HEK293 (cell line): ENCODE results near the gene RFTN1.
A peak's percentile ranks its signal among the peaks of the same experiment; 100 is the strongest.

Experiments used
- CTCF ChIA-PET: fragments of 350-600 bp; formaldehyde crosslinking; extraction: SDS; loops from one replicate; lab custom pipeline; 2021; ENCODE audit warnings: antibody characterized with exemption; lab: Yijun Ruan, JAX
- POLR2A ChIA-PET: fragments of 300-600 bp; formaldehyde crosslinking; extraction: SDS; loops from one replicate; lab custom pipeline; 2020; ENCODE audit warnings: antibody characterized with exemption, inconsistent platforms; lab: Yijun Ruan, JAX
- H3K27ac ChIP-seq: fragments of 200-500 bp; sonication (Bioruptor generic); 2 replicates; pipeline ENCODE4 v1.5.1; 2014; ENCODE audit warnings: low read depth, low read length, control low read depth, inconsistent platforms; ENCODE audit errors: extremely low read depth
- H3K36me3 ChIP-seq, 2 experiments: fragments of 200-500 bp in 1 of 2; sonication (Bioruptor generic) in 1 of 2; 1 replicate in 1 of 2; 2 replicates in 1 of 2; pipeline ENCODE4 v1.5.1; 2014 to 2017; ENCODE audit warnings: inconsistent platforms in 2 of 2, low read length in 2 of 2; ENCODE audit not compliant: control insufficient read depth in 2 of 2, insufficient read depth in 1 of 2
- H3K4me1 ChIP-seq: fragments of 200-500 bp; sonication (Bioruptor generic); 2 replicates; pipeline ENCODE4 v1.5.1; 2014; ENCODE audit warnings: mild to moderate bottlenecking, low read length, inconsistent platforms; ENCODE audit not compliant: control insufficient read depth, insufficient read depth
- H3K4me3 ChIP-seq: 2 replicates; pipeline ENCODE4 v1.5.1; 2011; ENCODE audit warnings: low read depth, mild to moderate bottlenecking, control low read depth, low read length, moderate library complexity
- H3K9me3 ChIP-seq: fragments of 200-500 bp; sonication (Bioruptor generic); 2 replicates; pipeline ENCODE4 v1.5.1; 2014; ENCODE audit warnings: low read depth, low read length, inconsistent platforms; ENCODE audit not compliant: control insufficient read depth, insufficient read depth
- BCL6B ChIP-seq: fragments of 450-650 bp; formaldehyde crosslinking; IDR thresholded peaks from 2 replicates; pipeline ENCODE4 v1.5.1; 2017; ENCODE audit warnings: missing biosample characterization, missing genetic modification characterization
- FEZF1 ChIP-seq: fragments of 450-650 bp; formaldehyde crosslinking; IDR thresholded peaks from 2 replicates; pipeline ENCODE4 v1.5.1; 2016; ENCODE audit warnings: missing biosample characterization, missing genetic modification characterization
- GLI4 ChIP-seq: fragments of 450-650 bp; formaldehyde crosslinking; IDR thresholded peaks from 2 replicates; pipeline ENCODE4 v1.5.1; 2016; ENCODE audit warnings: missing biosample characterization, missing genetic modification characterization
- IKZF3 ChIP-seq: fragments of 450-650 bp; IDR thresholded peaks from 2 replicates; pipeline ENCODE4 v1.5.0; 2018; ENCODE audit warnings: missing biosample characterization, mild to moderate bottlenecking, missing genetic modification characterization, moderate library complexity
- RBAK ChIP-seq: fragments of 450-650 bp; formaldehyde crosslinking; IDR thresholded peaks from 2 replicates; pipeline ENCODE4 v1.5.1; 2016; ENCODE audit warnings: missing biosample characterization, missing genetic modification characterization
- ZBTB21 ChIP-seq: fragments of 450-650 bp; formaldehyde crosslinking; IDR thresholded peaks from 2 replicates; pipeline ENCODE4 v1.5.1; 2017; ENCODE audit warnings: missing biosample characterization, missing genetic modification characterization
- ZFP3 ChIP-seq: fragments of 450-650 bp; formaldehyde crosslinking; IDR thresholded peaks from 2 replicates; pipeline ENCODE4 v1.5.1; 2016; ENCODE audit warnings: low read depth, missing biosample characterization, missing genetic modification characterization
- ZNF10 ChIP-seq: fragments of 450-650 bp; formaldehyde crosslinking; IDR thresholded peaks from 2 replicates; pipeline ENCODE4 v1.5.1; 2017; ENCODE audit warnings: missing biosample characterization, missing genetic modification characterization
- ZNF132 ChIP-seq: fragments of 450-650 bp; formaldehyde crosslinking; IDR thresholded peaks from 2 replicates; pipeline ENCODE4 v1.5.1; 2017; ENCODE audit warnings: missing biosample characterization, missing genetic modification characterization, borderline replicate concordance
- ZNF23 ChIP-seq: fragments of 450-650 bp; formaldehyde crosslinking; IDR thresholded peaks from 2 replicates; pipeline ENCODE4 v1.5.1; 2016; ENCODE audit warnings: missing biosample characterization, missing genetic modification characterization, borderline replicate concordance
- ZNF24 ChIP-seq: fragments of 450-650 bp; formaldehyde crosslinking; IDR thresholded peaks from 2 replicates; pipeline ENCODE4 v1.5.1; 2016; ENCODE audit warnings: missing biosample characterization, missing genetic modification characterization
- ZNF560 ChIP-seq: fragments of 450-650 bp; formaldehyde crosslinking; IDR thresholded peaks from 2 replicates; pipeline ENCODE4 v1.5.1; 2017; ENCODE audit warnings: missing biosample characterization, missing genetic modification characterization, borderline replicate concordance
- ZNF677 ChIP-seq: fragments of 450-650 bp; IDR thresholded peaks from 2 replicates; pipeline ENCODE4 v1.5.0; 2018; ENCODE audit warnings: missing biosample characterization, mild to moderate bottlenecking, missing genetic modification characterization, moderate library complexity
- ZNF791 ChIP-seq: fragments of 450-650 bp; formaldehyde crosslinking; IDR thresholded peaks from 2 replicates; pipeline ENCODE4 v1.5.1; 2016; ENCODE audit warnings: missing biosample characterization, missing genetic modification characterization
- ZNF843 ChIP-seq: fragments of 450-650 bp; formaldehyde crosslinking; IDR thresholded peaks from 2 replicates; pipeline ENCODE4 v1.5.1; 2016; ENCODE audit warnings: missing biosample characterization, missing genetic modification characterization
- ZSCAN30 ChIP-seq: fragments of 450-650 bp; IDR thresholded peaks from 2 replicates; pipeline ENCODE4 v1.5.1; 2018; ENCODE audit warnings: missing biosample characterization, mild to moderate bottlenecking, missing genetic modification characterization, moderate library complexity

Gene RFTN1

DNA sequence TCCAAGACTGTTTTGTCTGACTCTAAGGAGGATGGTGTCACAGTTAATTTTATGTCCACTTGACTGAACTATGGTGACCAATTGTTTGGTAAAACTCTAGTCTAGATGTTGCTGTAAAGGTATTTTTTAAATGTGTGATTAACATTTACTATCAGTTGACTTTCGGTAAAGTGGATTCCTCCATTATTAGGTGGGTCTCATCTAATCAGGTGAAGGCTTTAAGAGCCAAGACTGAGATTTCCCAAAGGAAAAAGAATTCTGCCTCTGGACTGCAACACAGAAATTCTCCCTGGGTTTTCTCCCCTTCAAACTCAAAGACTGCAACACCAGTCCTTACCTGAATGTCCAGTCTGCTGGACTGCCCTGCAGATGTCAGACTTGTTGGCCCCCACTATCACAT, 129.6 kb downstream of the RFTN1 start:
- H3K4me1 ChIP-seq = no peaks in the 10 kb centered on the region
- H3K36me3 ChIP-seq = no peaks in the 10 kb centered on the region
- no peak overlapping the region for H3K4me3 ChIP-seq
- CTCF ChIA-PET = no interaction called here
- no peak for TF ChIP-seq ZNF843 (tag by site-specific recombination)
- TF ChIP-seq ZNF10 = peak; percentile 82
- no peaks in the 10 kb centered on the region for H3K9me3 ChIP-seq
- no peak overlapping the region for H3K27ac ChIP-seq
- POLR2A ChIA-PET = no interaction called here

DNA sequence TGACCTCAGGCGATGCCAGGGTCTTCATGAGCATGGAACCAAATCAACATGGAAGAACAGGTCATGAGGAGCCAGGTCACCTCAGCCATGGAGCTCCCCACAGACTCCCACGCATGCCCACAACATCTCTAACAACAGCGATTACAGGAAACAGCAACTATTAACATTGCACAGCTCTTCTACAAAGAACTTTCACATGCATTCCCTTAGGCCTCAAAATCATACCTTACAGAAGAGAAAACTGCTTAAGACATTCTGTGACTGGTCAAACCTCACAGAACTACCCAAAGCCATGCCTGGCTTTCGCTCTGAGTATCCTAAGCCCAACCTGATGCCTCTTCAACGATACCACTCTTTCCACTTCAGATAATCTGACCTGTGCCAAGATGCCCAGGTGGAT, 130.7 kb downstream of the RFTN1 start:
- CTCF ChIA-PET = no interaction called here
- no peak for TF ChIP-seq ZNF560 (tag by site-specific recombination)
- Histone ChIP-seq H3K36me3 (no peaks in the 10 kb centered on the region), H3K4me3 (no peak overlapping the region), H3K27ac (no peak overlapping the region), H3K9me3 (no peaks in the 10 kb centered on the region), H3K4me1 (no peaks in the 10 kb centered on the region)
- POLR2A ChIA-PET = no interaction called here

DNA sequence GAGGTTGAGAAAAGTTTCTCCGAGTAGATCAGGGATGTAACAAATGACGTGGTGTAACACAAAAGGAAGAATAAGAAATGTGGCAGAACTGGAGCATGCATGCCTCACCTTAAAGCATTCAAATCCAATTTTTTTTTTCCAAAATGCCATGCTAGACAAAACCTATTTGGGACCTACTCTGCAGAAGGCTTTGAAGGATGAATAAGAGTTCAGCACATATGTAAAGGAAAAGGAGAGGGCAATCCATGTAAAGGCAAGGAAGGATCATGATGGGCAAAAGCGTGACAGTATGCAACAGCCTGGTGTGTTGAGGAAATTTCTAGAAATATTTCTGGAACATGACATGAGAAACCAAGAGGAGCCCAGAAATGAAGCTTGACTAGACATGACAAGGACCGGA, 132.1 kb downstream of the RFTN1 start:
- no peak overlapping the region for H3K4me3 ChIP-seq
- ChIA-PET POLR2A (no interaction called here), CTCF (no interaction called here)
- no peaks in the 10 kb centered on the region for H3K4me1 ChIP-seq
- no peak overlapping the region for H3K27ac ChIP-seq
- H3K9me3 ChIP-seq = no peaks in the 10 kb centered on the region
- H3K36me3 ChIP-seq = no peaks in the 10 kb centered on the region
- TF ChIP-seq ZFP3 (tag by site-specific recombination) = peak; percentile 52; the same call in 1 of the 2 replicates
- TF ChIP-seq ZNF23 (tag by site-specific recombination) = no peak

- H3K4me1 ChIP-seq = no peaks in the 10 kb centered on the region
- no peaks in the 10 kb centered on the region for H3K9me3 ChIP-seq
- CTCF ChIA-PET = no interaction called here
These were observed 133.1 kb downstream of the RFTN1 start for GRCh38 chr3:16380421-16380820.

DNA sequence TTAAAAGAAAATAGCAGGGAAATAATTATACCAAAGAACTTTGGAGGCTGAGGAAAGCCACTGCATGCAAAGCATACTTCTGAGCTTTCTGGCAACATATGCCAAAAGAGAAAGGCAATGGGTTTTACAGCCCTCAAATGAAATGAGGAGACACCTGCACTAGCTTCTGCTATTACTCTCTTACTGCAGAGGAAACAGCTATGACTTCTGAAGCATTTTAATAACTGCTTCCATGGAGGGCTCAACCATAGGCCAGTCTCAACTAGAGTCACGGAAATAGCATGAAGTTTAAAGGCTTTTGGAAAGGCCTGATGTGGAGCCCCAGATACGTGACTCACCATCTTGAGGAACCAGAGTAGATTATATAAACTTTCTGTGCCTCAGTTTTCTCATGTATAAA, 133.7 kb downstream of the RFTN1 start:
- Histone ChIP-seq H3K9me3 (no peaks in the 10 kb centered on the region), H3K36me3 (no peaks in the 10 kb centered on the region), H3K27ac (no peak overlapping the region), H3K4me3 (no peak overlapping the region), H3K4me1 (no peaks in the 10 kb centered on the region)
- TF ChIP-seq ZNF24 (tag by site-specific recombination) = no peak
- POLR2A ChIA-PET = no interaction called here
- CTCF ChIA-PET = interaction anchor here (0.6 kb wide), 1 partner anchor 51 kb away, joined by 4 read pairs; no protein-coding TSS in a partner anchor

More at GRCh38 chr3:16380421-16380820, 133.1 kb downstream of the RFTN1 start:
- TF ChIP-seq ZNF132 (tag by site-specific recombination) (no peak), ZNF677 (tag by site-specific recombination) (no peak), IKZF3 (tag by site-specific recombination) (no peak), ZNF10 (no peak), GLI4 (tag by site-specific recombination) (no peak), ZNF791 (no peak), ZSCAN30 (tag by site-specific recombination) (no peak), RBAK (tag by site-specific recombination) (no peak)
- no peaks in the 10 kb centered on the region for H3K36me3 ChIP-seq
- H3K4me3 ChIP-seq = no peak overlapping the region
- H3K27ac ChIP-seq = no peak overlapping the region
- POLR2A ChIA-PET = no interaction called here

DNA sequence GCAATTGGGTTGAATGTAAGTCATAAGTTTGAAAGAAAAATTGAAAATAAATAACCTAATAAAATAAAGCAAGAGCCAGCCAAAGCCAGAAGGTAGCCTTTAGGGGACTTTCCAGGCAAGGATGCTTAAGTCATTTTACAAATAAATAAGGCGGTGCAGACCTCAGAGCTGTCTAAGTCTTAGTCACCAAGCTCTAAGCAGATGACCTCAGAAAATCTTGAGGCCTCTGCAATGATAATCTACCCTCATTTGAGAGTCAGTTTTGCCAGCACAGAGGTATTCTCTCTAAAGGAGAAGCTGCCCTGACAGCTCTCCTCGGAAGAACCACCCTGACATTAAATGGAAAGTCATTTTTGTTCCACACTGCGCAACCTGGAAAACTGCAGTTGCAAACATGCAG, 134.6 kb downstream of the RFTN1 start:
- H3K4me1 ChIP-seq = no peaks in the 10 kb centered on the region
- H3K36me3 ChIP-seq = no peaks in the 10 kb centered on the region
- H3K4me3 ChIP-seq = no peak overlapping the region
- no peak for TF ChIP-seq FEZF1 (tag by site-specific recombination)
- TF ChIP-seq ZBTB21 (tag by site-specific recombination) = no peak
- TF ChIP-seq BCL6B = no peak
- TF ChIP-seq, all 188 proteins: peak for 0
- ChIA-PET POLR2A (no interaction called here), CTCF (no interaction called here)
- H3K27ac ChIP-seq = no peak overlapping the region
- no peaks in the 10 kb centered on the region for H3K9me3 ChIP-seq
